HFFc6 (cell line): ENCODE measurements around the gene ABI3BP. TPM values are rescaled to one million over a fixed set of nuclear protein-coding genes. Genes with fewer than 3 reads are reported as not detected.
"Not testable (repeated sequence)": the region's sequence is repeated elsewhere in the genome, so short reads cannot be mapped to it uniquely, and the experiment has no call there.

Experiments
- DNase-seq: peaks from one replicate; pipeline ENCODE4 v3.0.0-alpha.2; 2018
- H3K27ac Mint-ChIP-seq: 2 replicates; pipeline ENCODE4 v1.8.0; 2020; ENCODE audit warnings: mild to moderate bottlenecking, mixed read lengths
- H3K27me3 Mint-ChIP-seq: 2 replicates; pipeline ENCODE4 v1.8.0; 2021; ENCODE audit warnings: mild to moderate bottlenecking, moderate library complexity, mixed read lengths; ENCODE audit not compliant: insufficient read depth
- H3K36me3 Mint-ChIP-seq: 2 replicates; pipeline ENCODE4 v1.8.0; 2021; ENCODE audit warnings: low read depth, mixed read lengths
- H3K4me1 Mint-ChIP-seq: 2 replicates; pipeline ENCODE4 v1.8.0; 2020; ENCODE audit warnings: low read depth, mixed read lengths
- H3K4me3 Mint-ChIP-seq: 2 replicates; pipeline ENCODE4 v1.8.0; 2020; ENCODE audit warnings: mild to moderate bottlenecking, moderate library complexity, mixed read lengths
- H3K9me3 Mint-ChIP-seq: 2 replicates; pipeline ENCODE4 v1.8.0; 2020; ENCODE audit warnings: mild to moderate bottlenecking, mixed read lengths
- total RNA-seq, 6 experiments: library from RNA; stranded (reverse); fragmentation: NEBNext Ultra II Directional; extraction: Animal tissue kit (Norgen Biotek cat#: 25700); gene quantifications; 2 replicates in 1 of 6; 3 replicates in 5 of 6; pipeline ENCODE4 v1.2.3, GENCODE V29; 2021
- TF ChIP-seq, protein P1 (sequence below): fragments of 200-600 bp; sonication (generic); IDR thresholded peaks from 2 replicates; pipeline ENCODE4 v1.5.0; 2021; ENCODE audit warnings: antibody characterized with exemption, mild to moderate bottlenecking

ABI3BP gene
- total RNA-seq, 6 experiments from 2014 or later, result 12.4 to 27.8 (median 24.6) TPM

DNA sequence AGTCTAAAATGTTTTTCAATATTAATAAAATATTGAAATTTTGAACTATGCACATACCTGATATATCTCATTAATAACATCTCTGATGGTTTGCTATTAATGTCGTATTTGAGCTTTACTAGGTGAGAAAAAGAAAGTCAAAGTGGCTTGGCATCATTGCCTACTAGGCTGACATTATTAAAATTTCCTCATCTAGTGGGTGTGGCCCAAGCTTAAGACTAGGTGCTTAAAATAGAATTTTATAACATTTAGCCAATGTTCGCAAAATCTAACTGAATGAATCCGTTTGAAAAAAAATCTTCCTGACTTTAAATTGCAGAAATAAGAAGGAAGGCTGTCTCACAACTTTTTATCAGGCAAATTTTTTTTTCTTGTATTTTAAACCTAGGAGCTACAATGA lies 46.1 kb downstream of the ABI3BP start:
- Mint-ChIP-seq H3K36me3 (no peaks in the 10 kb centered on the region), H3K4me3 (no peak overlapping the region), H3K9me3 (no peaks in the 10 kb centered on the region), H3K27ac (no peak overlapping the region), H3K4me1 (no peaks in the 10 kb centered on the region), H3K27me3 (no peaks in the 10 kb centered on the region)
- DNase-seq, result no peak
- TF ChIP-seq, protein P1, sequence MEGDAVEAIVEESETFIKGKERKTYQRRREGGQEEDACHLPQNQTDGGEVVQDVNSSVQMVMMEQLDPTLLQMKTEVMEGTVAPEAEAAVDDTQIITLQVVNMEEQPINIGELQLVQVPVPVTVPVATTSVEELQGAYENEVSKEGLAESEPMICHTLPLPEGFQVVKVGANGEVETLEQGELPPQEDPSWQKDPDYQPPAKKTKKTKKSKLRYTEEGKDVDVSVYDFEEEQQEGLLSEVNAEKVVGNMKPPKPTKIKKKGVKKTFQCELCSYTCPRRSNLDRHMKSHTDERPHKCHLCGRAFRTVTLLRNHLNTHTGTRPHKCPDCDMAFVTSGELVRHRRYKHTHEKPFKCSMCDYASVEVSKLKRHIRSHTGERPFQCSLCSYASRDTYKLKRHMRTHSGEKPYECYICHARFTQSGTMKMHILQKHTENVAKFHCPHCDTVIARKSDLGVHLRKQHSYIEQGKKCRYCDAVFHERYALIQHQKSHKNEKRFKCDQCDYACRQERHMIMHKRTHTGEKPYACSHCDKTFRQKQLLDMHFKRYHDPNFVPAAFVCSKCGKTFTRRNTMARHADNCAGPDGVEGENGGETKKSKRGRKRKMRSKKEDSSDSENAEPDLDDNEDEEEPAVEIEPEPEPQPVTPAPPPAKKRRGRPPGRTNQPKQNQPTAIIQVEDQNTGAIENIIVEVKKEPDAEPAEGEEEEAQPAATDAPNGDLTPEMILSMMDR, result no peak

DNA sequence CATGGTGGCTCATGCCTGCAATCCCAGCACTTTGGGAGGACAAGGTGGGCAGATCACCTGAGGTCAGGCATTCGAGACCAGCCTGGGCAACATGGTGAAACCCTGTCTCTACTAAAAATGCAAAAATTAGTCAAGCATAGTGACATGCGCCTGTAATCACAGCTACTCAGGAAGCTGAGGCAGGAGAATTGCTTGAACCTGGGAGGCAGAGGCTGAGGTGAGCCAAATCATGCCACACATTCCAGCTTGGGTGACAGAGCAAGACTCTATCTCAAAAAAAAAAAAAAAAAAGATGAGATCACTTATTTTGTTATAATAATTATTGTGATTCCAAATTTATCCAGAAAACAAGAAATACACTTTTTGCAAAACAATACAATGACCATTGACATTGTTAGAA lies 47.1 kb downstream of the ABI3BP start:
- not testable (repeated sequence) for H3K4me3 Mint-ChIP-seq

DNA sequence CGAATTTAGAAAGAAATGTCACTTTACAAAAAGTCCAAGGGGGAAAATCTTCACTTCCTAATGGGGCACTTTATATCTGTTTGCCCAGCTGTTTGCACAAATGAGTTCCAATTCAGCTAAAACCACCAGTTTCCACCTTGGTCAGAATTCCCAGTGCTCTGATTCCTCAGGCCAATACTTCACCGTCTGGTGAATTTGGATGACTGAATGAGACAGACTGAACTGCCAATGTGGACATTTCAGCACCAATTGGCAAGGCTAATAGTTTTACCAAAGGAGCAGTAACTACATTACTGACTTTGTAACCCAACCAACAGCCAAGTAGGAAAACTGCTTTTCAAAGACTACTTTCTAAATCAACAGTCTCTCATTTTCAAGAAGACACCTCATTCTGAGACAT lies 51.8 kb downstream of the ABI3BP start:
- H3K27me3 Mint-ChIP-seq, result no peaks in the 10 kb centered on the region
- no peak overlapping the region for H3K27ac Mint-ChIP-seq
- no peaks in the 10 kb centered on the region for H3K4me1 Mint-ChIP-seq
- H3K36me3 Mint-ChIP-seq, result no peaks in the 10 kb centered on the region
- DNase-seq, result no peak
- no peak overlapping the region for H3K4me3 Mint-ChIP-seq
- H3K9me3 Mint-ChIP-seq, result no peaks in the 10 kb centered on the region
- TF ChIP-seq, protein P1, result no peak

More for the DNA sequence above, 47.1 kb downstream of the ABI3BP start:
- H3K9me3 Mint-ChIP-seq, H3K27me3 Mint-ChIP-seq, H3K4me1 Mint-ChIP-seq, H3K36me3 Mint-ChIP-seq, H3K27ac Mint-ChIP-seq, DNase-seq: not testable (repeated sequence)

DNA sequence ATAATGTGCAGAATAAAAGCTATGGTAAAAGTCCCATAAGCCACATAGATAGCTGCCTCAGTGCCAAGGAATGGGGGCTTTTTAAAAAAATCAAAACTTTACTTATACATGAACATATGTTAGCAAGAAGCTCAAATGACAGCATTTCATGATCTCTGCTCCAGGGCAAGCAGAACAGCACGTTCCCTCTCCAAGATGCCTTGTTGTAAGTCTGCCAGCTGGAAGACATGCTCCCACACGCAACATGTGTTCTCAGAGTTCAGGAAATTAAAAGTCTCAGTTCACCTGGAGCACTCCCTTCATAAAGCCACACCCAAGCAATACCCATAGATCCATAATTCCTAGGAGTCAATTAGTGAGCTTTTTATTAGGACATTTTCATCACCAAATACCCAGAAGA lies 52.2 kb downstream of the ABI3BP start:
- Mint-ChIP-seq H3K9me3 (no peaks in the 10 kb centered on the region), H3K27ac (no peak overlapping the region), H3K36me3 (no peaks in the 10 kb centered on the region), H3K4me1 (no peaks in the 10 kb centered on the region), H3K4me3 (no peak overlapping the region), H3K27me3 (no peaks in the 10 kb centered on the region)
- DNase-seq, result no peak
- TF ChIP-seq, protein P1, result no peak

DNA sequence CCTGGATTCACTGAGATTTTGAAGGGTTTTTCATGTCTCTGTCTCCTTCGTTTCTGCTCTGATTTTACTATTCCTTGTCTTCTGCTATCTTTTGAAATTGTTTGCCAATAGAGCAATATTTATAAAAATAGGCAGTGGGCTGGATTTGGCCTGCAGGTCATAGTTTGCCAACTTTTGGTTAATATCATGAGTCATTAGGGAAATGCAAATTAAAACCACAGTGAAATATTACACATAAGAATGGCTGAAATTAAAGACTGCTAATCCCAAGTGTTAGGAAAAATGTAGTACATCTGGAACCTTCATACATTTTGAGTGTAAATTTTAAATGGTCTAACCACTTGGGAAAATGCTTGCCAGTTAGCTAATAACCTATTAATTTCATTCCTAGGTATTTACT lies 56.3 kb downstream of the ABI3BP start:
- no peaks in the 10 kb centered on the region for H3K4me1 Mint-ChIP-seq

DNA sequence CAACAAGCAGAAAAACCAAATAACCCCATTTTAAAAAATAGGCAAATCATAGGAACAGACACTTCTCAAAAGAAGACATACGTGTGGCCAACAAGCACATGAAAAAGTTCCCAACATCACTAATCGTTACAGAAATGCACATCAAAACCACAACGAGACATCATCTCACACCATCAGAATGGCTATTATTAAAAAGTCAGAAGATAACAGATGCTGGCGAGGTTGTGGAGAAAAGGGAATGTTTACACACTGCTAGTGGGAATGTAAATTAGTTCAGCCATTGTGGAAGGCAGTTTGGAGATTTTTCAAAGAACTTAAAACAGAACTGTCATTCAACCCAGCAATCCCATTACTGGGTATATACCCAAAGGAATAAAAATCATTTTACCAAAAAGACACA lies 60.7 kb downstream of the ABI3BP start:
- H3K27me3 Mint-ChIP-seq, result no peaks in the 10 kb centered on the region; the same call in 1 of the 2 replicates

More for the DNA sequence above, 56.3 kb downstream of the ABI3BP start:
- Mint-ChIP-seq H3K36me3 (0 out of 2 replicates have a peak, but pooled peaks cover 5% of the 10 kb centered on the region), H3K27me3 (no peaks in the 10 kb centered on the region; the same call in 1 of the 2 replicates), H3K9me3 (no peaks in the 10 kb centered on the region), H3K27ac (no peak overlapping the region), H3K4me3 (no peak overlapping the region)
- DNase-seq, result no peak
- TF ChIP-seq, protein P1, result no peak

More for the DNA sequence above, 60.7 kb downstream of the ABI3BP start:
- Mint-ChIP-seq H3K4me3 (no peak overlapping the region), H3K4me1 (peaks cover 20% of the 10 kb centered on the region), H3K9me3 (no peaks in the 10 kb centered on the region), H3K36me3 (0 out of 2 replicates have a peak, but pooled peaks cover 5% of the 10 kb centered on the region), H3K27ac (no peak overlapping the region)
- TF ChIP-seq, protein P1, result no peak
- DNase-seq, result no peak
